ENCODE results near the gene MAJIN. TPM values are rescaled to one million over a fixed set of nuclear protein-coding genes. Genes with fewer than 3 reads are reported as not detected.

MAJIN gene
- total RNA-seq, 1 donor from 2014 or later = not detected

DNA sequence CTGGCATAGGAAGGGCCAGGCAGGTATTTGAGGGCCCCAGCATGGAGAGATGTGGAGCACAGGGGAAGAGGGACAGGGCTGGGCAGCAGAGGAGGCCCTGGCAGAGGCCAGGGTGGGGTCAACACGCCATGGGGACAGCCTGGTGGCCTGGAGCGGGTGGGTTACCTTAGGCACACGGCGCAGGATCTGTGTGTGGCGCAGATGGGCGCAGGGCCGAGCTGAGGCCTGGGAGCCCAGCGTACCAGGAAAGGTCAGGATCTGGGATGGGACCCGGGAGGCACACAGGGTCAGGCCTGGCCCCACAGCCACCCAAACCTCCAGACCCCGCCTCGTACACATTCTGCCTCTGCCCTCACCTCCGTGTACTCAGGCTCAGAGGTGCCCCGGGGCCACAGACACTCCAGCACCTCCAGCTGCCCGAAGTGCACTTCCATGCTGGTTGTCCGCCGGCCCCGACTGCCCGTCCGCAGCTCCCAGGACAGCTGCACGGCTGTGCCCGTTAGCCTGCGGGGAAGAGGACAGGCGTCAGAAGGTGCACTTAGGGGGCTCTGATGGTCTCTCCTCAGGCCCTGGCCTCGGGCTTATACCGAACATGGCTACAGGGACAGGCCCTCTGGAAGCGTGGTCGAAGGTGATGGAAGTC is 61.3 kb downstream of the MAJIN start:
- TF ChIP-seq, protein P1, sequence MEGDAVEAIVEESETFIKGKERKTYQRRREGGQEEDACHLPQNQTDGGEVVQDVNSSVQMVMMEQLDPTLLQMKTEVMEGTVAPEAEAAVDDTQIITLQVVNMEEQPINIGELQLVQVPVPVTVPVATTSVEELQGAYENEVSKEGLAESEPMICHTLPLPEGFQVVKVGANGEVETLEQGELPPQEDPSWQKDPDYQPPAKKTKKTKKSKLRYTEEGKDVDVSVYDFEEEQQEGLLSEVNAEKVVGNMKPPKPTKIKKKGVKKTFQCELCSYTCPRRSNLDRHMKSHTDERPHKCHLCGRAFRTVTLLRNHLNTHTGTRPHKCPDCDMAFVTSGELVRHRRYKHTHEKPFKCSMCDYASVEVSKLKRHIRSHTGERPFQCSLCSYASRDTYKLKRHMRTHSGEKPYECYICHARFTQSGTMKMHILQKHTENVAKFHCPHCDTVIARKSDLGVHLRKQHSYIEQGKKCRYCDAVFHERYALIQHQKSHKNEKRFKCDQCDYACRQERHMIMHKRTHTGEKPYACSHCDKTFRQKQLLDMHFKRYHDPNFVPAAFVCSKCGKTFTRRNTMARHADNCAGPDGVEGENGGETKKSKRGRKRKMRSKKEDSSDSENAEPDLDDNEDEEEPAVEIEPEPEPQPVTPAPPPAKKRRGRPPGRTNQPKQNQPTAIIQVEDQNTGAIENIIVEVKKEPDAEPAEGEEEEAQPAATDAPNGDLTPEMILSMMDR (IDR thresholded peaks at IDR 0.05) = no peak
- no peak for ATAC-seq
- no peaks in the 10 kb centered on the region for H3K27me3 ChIP-seq (ENCODE audit: low read depth)
- H3K9me3 ChIP-seq = no peaks in the 10 kb centered on the region
- H3K27ac ChIP-seq = no peak overlapping the region
- no peak for DNase-seq
- H3K4me3 ChIP-seq = no peak overlapping the region
- peaks cover 5% of the 10 kb centered on the region for H3K4me1 ChIP-seq
- H3K36me3 ChIP-seq = peaks cover 89% of the 10 kb centered on the region
- intact Hi-C loops (cut with DNase I) = no loop called here

DNA sequence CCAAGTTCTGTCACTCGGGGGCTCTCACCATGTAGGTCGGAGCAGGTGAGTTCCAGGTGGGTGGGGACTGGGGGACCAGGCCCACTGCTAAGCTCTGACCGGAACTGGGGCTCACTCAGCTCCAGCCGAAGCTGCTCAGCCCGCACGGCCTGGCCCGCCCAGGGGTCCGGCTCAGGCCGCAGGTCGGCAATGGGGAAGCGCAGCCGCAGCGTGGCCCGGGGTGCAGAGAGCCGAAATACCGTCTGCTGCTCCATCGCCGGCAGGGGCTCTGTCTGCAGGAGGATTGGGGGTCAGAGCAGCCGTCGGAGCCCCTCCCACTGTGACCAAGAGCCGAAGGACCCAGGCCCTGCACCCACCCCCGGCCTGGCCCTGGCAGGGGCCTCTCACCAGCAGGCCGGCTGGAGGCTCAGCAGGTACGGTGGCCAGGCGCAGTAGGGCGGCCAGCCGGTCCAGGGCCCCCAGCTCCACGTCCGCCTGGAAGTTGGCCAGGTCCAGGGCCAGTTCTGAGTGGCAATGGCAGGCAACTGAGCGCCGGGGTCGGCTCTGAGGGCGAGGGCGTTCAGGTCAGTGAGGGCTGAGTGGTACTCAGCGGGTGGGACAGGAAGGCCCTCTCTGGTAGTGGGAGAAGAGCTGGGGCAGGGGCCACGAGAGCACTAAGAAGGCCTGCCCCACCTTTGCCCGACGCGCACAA is 62.1 kb downstream of the MAJIN start:
- H3K27ac ChIP-seq = no peak overlapping the region
- H3K4me3 ChIP-seq = no peak overlapping the region
- H3K4me1 ChIP-seq = no peaks in the 10 kb centered on the region
- H3K27me3 ChIP-seq (ENCODE audit: low read depth) = no peaks in the 10 kb centered on the region
- TF ChIP-seq, protein P1 (IDR thresholded peaks at IDR 0.05) = no peak
- no peak for ATAC-seq
- no peaks in the 10 kb centered on the region for H3K9me3 ChIP-seq
- intact Hi-C loops (cut with DNase I) = no loop called here
- H3K36me3 ChIP-seq = peaks cover 96% of the 10 kb centered on the region
- no peak for DNase-seq

DNA sequence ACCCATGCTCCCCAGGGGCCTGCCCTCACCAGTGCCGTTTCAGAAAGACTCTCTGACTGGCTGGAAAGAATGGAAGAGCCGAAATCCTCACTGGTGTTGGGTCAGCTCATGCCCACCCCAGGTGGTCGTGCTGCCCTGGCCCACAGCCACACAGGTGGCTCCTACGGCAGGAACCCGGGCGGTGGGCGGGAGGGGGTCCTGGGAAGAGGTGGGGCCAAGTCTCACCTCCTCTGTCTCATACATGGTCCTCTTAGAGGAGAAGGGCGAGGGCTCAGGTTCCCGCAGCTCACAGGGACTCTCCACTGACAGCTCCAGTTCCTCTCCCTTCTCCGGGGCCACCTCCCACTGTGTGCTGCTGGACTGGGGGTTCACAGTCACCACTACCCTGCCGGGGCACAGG is 63.1 kb downstream of the MAJIN start:
- peaks cover 100% of the 10 kb centered on the region for H3K36me3 ChIP-seq
- H3K9me3 ChIP-seq = no peaks in the 10 kb centered on the region
- ATAC-seq (no peak), DNase-seq (no peak)
- no peaks in the 10 kb centered on the region for H3K27me3 ChIP-seq (ENCODE audit: low read depth)
- intact Hi-C loops (cut with DNase I) = no loop called here
- no peak overlapping the region for H3K27ac ChIP-seq
- TF ChIP-seq, protein P1 (IDR thresholded peaks at IDR 0.05) = no peak
- no peaks in the 10 kb centered on the region for H3K4me1 ChIP-seq
- H3K4me3 ChIP-seq = no peak overlapping the region

DNA sequence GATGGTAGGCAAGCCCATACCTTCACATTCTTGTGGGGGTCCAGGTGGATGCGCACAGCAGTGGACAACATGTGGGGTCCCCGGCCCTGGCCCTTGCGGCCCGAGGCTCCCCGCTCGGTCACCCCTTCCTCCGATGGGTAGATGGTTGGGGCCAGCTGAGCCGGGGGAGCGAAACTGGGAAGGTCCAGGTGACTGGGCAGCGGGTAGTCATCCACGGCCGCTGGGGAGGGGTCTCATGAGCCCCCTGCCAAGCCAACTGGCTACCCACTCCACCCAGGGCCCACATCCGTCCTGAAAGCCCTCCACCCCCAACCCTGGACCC is 65.6 kb downstream of the MAJIN start:
- H3K36me3 ChIP-seq = peaks cover 100% of the 10 kb centered on the region
- H3K27me3 ChIP-seq (ENCODE audit: low read depth) = no peaks in the 10 kb centered on the region
- ATAC-seq (no peak), DNase-seq (no peak)
- no peak overlapping the region for H3K27ac ChIP-seq
- intact Hi-C loops (cut with DNase I) = no loop called here
- no peak overlapping the region for H3K4me3 ChIP-seq
- TF ChIP-seq, protein P1 (IDR thresholded peaks at IDR 0.05) = no peak
- H3K9me3 ChIP-seq = no peaks in the 10 kb centered on the region
- H3K4me1 ChIP-seq = no peaks in the 10 kb centered on the region

DNA sequence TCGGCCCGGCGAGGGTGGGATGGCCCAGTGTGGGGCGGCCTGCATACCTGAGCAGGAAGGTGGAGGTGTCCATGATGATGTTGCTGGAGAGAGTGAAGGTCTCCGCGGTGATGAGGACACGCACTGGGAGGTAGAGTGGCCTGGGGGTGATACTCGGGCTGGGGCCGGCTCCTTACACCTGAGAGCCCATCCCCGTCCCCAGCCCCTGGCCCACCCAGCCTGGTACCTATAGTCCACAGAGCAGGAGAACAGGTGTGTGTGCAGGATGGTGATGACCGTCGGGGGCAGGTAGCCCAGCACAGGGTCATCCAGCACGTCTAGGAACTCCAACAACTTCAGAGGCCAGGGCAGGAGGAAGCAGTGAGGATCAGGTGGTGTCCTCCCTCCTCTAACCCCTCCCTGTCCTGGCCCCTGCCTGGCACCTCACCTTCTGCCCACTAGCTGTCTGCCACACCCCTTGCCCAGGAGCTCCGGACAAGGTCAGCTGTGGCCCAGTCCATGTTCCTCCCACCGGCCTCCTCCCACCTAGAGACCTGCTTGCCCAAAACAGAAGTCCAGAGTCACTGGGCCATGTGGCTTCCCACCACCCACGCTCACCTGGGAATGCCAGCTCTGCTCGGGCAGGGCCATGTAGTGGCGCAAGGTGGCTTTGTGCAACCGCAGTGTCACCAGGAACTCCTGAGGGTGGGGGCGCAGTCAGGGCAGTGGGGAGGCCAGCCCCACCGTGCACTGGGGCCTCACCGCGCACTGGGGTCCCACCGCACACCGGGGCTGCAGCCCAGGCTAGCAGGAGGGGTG is 66.2 kb downstream of the MAJIN start:
- Histone ChIP-seq H3K9me3 (no peaks in the 10 kb centered on the region), H3K4me3 (no peak overlapping the region), H3K4me1 (no peaks in the 10 kb centered on the region), H3K36me3 (peaks cover 100% of the 10 kb centered on the region), H3K27me3 (ENCODE audit: low read depth) (no peaks in the 10 kb centered on the region), H3K27ac (no peak overlapping the region)
- TF ChIP-seq, protein P1 (IDR thresholded peaks at IDR 0.05) = no peak
- DNase-seq (no peak), ATAC-seq (no peak)
- intact Hi-C loops (cut with DNase I) = no loop called here
